ENCODE measurements around the gene RASAL2.
"Not testable (repeated sequence)": the region's sequence is repeated elsewhere in the genome, so short reads cannot be mapped to it uniquely, and the experiment has no call there.

Gene RASAL2

DNA sequence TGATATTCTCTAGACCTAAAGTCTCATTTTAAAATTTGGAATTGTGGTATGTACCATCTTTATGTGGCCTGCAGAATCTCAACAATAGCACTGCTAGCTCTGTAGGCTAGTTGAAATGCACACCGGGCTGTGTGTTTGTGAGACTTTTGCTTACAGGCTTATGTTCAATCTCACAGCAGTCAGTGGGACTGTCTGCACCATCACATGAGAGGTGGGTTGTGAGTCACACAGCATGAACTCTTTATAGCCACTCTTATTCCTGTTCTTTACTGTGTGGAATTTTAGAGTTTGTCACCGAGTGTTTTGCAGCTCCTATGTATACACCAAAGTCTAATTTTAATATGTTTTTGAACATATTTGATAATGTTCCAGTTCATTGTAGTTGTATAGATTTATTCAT, 74.6 kb downstream of the RASAL2 start:
- no peak for DNase-seq

DNA sequence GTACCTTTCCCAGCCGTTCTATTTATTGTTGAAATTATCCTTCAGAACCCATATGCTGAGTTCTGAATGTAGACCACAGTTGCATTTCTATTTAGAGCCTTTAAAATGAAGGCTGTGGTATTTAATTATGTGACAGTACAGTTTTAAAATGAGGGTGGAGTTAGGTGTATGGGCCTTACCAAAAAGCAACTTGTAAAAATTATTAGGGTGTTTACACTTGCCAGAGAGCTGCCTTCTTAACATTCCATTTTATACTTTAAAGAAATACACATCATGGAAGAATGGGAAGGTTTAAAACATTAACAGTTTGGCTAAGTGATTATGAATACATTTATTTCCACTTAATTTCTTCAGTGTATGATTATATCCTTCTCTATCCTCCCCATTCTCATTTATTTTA, 75.7 kb downstream of the RASAL2 start:
- DNase-seq = no peak

- DNase-seq = no peak
Measured at GRCh38 chr1:178172939-178173338, 79.0 kb downstream of the RASAL2 start.

GRCh38 chr1:178174539-178174938, 80.6 kb downstream of the RASAL2 start:
- DNase-seq = no peak

- no peak for DNase-seq
Measured at GRCh38 chr1:178180405-178180804, 86.5 kb downstream of the RASAL2 start.

DNA sequence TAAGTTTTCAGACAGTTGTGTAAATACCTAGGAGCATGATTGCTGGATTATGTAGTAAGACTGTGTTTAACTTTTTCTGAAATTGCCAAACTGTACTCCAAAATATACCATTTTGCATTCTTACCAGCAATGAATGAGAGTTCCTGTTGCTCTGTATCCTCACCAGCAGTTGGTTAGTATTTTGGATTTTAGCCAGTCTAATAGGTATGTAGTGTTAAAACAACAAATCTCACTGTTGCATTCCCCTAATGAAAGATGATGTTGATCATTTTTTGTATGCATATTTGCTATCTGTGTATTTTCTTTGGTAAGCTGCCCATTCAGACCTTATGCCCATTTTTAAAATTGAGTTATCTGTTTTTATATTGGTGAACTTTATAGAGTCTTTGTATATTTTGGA, 89.9 kb downstream of the RASAL2 start:
- DNase-seq = no peak

DNA sequence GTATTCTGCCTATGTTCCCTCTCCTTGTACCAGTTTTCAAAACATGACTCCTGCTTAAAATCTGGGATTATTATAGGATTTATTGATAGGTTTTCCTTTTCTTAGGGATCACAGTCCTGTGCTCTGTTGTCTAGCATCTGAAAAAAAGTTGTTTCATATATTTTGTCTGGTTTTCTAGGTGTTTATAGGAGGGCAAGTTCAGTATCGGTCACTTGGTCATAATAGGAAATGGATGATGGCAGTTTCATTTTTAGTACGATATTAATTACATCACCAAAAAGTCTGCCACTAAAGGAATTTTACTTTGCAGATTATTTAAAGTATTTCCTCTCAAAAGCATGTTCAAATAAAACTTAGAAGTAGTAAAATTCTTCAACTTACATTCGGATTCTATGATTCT, 94.4 kb downstream of the RASAL2 start:
- DNase-seq = no peak

DNA sequence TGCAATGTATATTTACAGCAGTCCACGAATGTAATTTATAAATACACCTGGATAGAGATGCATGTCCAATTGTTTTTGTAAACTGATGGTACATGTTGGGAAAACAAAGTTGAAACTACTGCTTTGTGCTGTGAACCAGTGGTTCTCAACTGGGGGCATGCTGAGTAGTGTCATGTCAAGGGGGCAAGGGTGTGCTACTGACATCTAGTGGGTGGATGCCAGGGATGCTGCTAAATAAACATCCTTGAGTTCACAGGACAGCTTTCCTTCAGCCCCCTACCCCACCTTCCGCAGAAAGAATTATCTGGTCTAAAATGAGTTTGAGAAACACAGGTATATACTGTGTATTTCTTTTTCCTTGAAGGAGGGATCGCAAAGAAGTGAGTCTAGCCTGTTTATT, 95.9 kb downstream of the RASAL2 start:
- no peak for DNase-seq

DNA sequence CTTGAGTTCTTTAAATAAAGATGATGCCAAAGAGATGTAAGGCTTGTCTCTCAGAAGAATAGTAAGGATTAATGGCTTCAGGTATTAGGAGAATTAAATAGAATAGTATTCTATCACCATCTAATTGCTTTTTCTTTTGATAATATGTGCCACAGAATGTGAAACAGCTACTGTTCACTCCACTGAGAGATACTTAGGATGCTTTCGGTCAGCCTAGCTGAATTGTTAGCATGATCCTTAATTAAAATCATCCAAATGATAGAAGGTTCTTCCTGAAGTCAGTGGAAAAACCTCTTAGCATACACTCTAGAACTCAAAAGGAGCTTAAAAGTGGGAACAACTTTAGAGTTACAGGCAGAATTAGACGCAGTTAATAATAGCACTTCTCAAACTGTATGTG, 97.0 kb downstream of the RASAL2 start:
- no peak for DNase-seq

DNA sequence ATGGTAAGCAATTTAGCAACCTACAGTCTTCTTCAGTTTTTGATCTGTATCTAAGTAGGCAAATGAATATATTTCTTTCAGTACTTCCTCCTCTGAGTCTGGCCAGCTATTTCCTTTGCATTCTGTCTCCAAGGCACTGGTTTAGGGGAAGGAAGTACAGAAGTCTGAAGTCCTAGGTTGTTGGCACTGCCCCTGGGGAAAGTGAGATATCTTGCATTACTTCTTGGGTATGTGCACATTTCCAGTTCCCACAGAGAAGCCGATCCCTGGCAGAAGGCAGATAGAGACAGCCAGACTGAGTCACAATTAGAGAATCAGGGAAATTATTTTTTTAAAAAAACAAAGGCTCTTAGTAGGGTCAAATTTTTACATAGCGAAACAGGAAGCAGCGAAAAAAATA, 98.8 kb downstream of the RASAL2 start:
- no peak for DNase-seq

GRCh38 chr1:178196631-178197030, 102.7 kb downstream of the RASAL2 start:
- no peak for DNase-seq

DNA sequence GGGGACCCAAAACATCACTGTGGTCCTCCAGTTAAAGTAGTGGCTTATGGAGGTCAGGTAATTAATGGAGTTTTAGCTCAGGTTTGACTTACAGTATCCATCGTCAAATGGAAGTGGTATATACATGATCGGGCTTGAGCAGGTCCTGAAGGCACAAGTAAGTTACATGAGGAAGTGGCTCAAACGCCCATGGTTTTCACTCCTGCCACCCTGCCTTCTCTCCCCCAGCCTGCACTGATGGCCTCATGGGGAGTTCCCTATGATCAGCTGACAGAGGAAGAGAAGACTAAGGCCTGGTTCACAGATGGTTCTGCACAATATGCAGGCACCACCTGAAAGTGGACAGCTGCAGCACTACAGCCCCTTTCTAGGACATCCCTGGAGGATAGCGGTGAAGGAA, 108.2 kb downstream of the RASAL2 start:
- not testable (repeated sequence) for DNase-seq

DNA sequence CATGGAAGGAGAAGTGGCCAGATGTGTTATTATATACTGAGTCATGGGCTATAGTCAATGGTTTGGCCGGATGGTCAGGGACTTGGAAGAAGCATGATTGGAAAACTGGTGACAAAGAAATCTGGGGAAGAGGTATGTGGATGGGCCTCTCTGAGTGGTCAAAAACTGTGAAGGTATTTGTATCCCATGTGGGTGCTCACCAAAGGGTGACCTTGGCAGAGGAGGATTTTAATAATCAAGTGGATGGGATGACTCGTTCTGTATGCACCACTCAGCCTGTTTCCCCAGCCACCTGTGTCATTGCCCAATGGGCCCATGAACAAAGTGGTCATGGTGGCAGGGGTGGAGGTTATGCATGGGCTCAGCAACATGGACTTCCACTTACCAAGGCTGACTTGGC, 108.6 kb downstream of the RASAL2 start:
- DNase-seq = not testable (repeated sequence)

DNA sequence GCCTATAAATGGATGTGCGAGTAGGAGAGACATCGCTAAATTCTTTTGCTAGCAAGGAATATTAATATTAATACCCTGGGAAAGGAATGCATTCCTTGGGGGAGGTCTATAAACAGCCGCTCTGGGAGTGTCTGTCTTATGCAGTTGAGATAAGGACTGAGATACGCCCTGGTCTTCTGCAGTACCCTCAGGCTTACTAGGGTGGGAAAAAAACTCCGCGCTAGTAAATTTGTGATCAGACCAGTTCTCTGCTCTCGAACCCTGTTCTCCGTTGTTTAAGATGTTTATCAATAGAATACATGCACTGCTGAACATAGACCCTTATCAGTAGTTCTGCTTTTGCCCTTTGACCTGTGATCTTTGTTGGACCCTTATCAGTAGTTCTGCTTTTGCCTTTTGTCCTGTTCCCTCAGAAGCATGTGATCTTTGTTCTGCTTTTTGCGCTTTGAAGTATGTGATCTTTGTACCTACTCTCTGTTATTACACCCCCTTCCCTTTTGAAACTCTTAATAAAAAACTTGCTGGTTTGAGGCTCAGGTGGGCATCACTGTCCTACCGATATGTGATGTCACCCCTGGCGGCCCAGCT, 114.5 kb downstream of the RASAL2 start:
- DNase-seq = not testable (repeated sequence)

GRCh38 chr1:178209935-178210334, 116.0 kb downstream of the RASAL2 start:
- no peak for DNase-seq

GRCh38 chr1:178218550-178218949, 124.6 kb downstream of the RASAL2 start:
- no peak for DNase-seq

- no peak for DNase-seq
Measured at GRCh38 chr1:178220094-178220493, 126.2 kb downstream of the RASAL2 start.

- no peak for DNase-seq
Measured at GRCh38 chr1:178223289-178223688, 129.4 kb downstream of the RASAL2 start.

GRCh38 chr1:178224358-178224757, 130.5 kb downstream of the RASAL2 start:
- no peak for DNase-seq

GRCh38 chr1:178230881-178231409, 137.0 kb downstream of the RASAL2 start:
- DNase-seq = no peak

DNA sequence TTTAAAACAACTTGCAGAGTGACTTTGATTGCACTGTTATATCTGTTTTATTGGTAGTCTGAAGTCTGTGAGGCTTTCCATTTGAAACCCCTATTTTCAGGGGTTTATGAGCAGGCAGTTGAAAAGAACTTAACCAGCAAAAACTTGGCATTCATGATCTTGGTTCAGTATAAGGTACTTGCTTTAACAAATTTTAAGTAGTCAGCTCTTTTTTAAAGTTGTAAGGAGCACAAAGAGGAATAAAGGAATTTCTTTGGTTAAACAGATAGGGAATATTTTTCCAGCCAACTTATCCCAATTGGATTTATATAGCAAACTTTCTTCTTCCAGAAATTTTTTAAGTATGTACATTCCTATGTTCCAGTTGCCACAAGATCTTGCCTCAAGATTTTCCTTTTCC, 138.2 kb downstream of the RASAL2 start:
- no peak for DNase-seq

DNA sequence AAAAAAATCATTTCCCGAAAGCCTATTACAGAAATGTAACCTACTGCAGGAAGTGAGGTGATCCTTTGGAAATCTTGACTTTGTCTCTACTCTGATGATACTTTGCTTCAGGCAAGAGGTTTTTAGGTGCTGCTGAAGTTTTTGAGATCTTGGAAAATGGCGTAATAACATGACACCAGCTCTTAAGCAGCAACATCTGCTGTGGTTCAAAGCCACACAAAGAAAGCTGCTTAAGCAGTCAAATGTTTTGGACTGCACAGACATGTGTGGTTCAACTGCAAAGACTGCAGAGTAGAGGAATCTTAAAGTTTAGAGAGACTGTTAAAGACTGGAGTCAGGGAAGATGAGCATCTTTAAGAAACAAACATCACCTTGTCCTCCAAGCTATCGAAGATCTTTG, 139.0 kb downstream of the RASAL2 start:
- DNase-seq = no peak

DNA sequence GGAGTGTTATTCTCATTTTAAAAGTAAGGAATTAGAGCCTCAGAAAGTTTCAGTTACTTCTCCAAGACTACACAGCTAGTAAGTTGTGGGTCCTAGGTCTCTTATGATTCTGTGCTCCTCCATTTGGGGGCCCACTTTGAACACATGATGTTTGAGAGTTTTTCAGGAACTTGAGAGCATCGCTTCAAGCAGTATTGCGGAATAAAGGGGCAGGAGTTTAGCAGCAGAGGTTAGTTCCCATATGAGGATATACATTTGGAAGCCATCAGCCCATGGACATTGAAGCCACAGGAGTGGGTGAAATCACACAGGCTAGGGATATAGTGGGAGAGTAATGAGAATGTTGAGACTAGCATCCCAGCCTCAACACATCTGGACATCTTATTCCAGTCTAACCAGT, 143.2 kb downstream of the RASAL2 start:
- no peak for DNase-seq

DNA sequence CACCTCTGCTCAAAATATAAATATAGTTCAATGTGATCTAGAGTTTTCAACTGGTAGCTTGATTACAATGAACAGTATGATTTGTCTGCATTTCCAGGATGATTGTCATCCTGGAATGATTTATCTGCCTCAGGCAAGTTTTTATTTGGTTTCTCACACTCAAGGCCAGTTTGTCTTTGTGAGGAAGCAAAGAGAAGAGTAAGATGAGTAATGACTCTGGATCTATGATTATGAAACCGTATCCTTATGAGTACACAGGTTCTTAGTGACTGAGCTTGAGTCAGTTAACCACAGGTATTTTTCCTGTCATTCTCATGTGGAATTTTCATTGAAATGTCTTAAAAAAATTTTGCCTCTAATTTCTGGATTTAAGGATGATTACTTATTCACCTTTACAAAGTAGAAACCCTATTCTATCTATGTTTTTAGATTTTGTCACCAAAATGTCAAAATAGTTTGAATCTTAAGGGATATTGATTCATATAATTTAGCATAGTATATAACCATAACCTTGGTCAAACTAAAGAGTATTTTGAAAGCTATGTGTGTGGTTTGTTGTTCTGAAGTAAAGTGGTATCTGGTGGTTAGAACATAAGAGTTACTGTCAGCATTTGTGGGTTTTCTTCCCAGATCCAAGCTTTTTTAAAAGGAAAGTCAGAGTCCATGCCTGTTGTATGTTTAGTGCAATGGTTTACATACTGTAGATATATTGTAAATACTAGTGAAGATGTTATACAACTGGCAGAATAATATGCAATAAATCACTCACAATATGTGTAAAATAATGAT, 145.0 kb downstream of the RASAL2 start:
- no peak for DNase-seq

- DNase-seq = no peak
Measured at GRCh38 chr1:178241057-178241456, 147.2 kb downstream of the RASAL2 start.

Measured in NCI-H524 treated with DMSO at 0.1 percent for 48 hours (cell line).